ENCODE measurements around the gene RLIM. TPM values are rescaled to one million over a fixed set of nuclear protein-coding genes. Genes with fewer than 3 reads are reported as not detected.
A peak's percentile ranks its signal among the peaks of the same experiment; 100 is the strongest.

The RLIM gene
- total RNA-seq, 4 donors from 2014 or later = 19.3 to 47.5 (median 25.0) TPM

GRCh38 chrX:74613370-74614092 lies 893 bp downstream of the RLIM start:
- Histone ChIP-seq H3K4me1 (peaks cover 0 to 19% (median 16%) of the 10 kb centered on the region in 4 donors), H3K27ac (replicated peaks in 1 of 4) (peak overlapping the region; percentile 91 to 97 (median 97)), H3K36me3 (no peaks in the 10 kb centered on the region), H3K4me3 (peak overlapping the region; percentile 67 to 81 (median 76)), H3K27me3 (no peaks in the 10 kb centered on the region), H3K9me3 (no peaks in the 10 kb centered on the region)
- no peak for DNase-seq (ENCODE audit: extremely low spot score)
- intact Hi-C loops (cut with DNase I) = loop anchor here (2.0 to 10.0 kb wide), 2 partner anchors 311 to 541 kb away; partner anchors contain the start of genes ABCB7 and NEXMIF
- 25% methylated on average over 15 of the region's 15 CpGs for WGBS
- TF ChIP-seq EP300 (IDR thresholded peaks at IDR 0.05) (no peak), POLR2AphosphoS5 (IDR thresholded peaks at IDR 0.05) (no peak)

- H3K27ac ChIP-seq (replicated peaks in 1 of 4) = no peak overlapping the region
- H3K36me3 ChIP-seq = no peaks in the 10 kb centered on the region
- 82% methylated on average over 12 of the region's 12 CpGs for WGBS
- no peak overlapping the region for H3K4me3 ChIP-seq
- no peaks in the 10 kb centered on the region for H3K9me3 ChIP-seq
- no peaks in the 10 kb centered on the region for H3K27me3 ChIP-seq
- no peak for TF ChIP-seq EP300 (IDR thresholded peaks at IDR 0.05)
- TF ChIP-seq POLR2A (IDR thresholded peaks at IDR 0.05; ENCODE audit: low read depth) = no peak
- no peak for TF ChIP-seq POLR2AphosphoS5 (IDR thresholded peaks at IDR 0.05)
- TF ChIP-seq CTCF (IDR thresholded peaks at IDR 0.05) = no peak
- intact Hi-C loops (cut with DNase I) = loop anchor here (10.0 kb wide), 1 partner anchor 668 kb away; the partner anchor contains the start of gene UPRT
- H3K4me1 ChIP-seq = peaks cover 0 to 19% (median 15%) of the 10 kb centered on the region in 4 donors
- no peak for DNase-seq (ENCODE audit: extremely low spot score)
Measured at GRCh38 chrX:74606799-74607198, 7.6 kb downstream of the RLIM start.

GRCh38 chrX:74606342-74606741 lies 8.1 kb downstream of the RLIM start:
- Histone ChIP-seq H3K27me3 (no peaks in the 10 kb centered on the region), H3K9me3 (no peaks in the 10 kb centered on the region), H3K4me1 (peaks cover 0 to 14% (median 11%) of the 10 kb centered on the region in 4 donors), H3K4me3 (no peak overlapping the region), H3K27ac (replicated peaks in 1 of 4) (no peak overlapping the region), H3K36me3 (no peaks in the 10 kb centered on the region)
- no peak for DNase-seq (ENCODE audit: extremely low spot score)
- TF ChIP-seq CTCF (IDR thresholded peaks at IDR 0.05) = no peak
- no peak for TF ChIP-seq POLR2AphosphoS5 (IDR thresholded peaks at IDR 0.05)
- no peak for TF ChIP-seq POLR2A (IDR thresholded peaks at IDR 0.05; ENCODE audit: low read depth)
- no peak for TF ChIP-seq EP300 (IDR thresholded peaks at IDR 0.05)
- intact Hi-C loops (cut with DNase I) = loop anchor here (10.0 kb wide), 1 partner anchor 668 kb away; the partner anchor contains the start of gene UPRT

GRCh38 chrX:74603040-74603439 lies 11.4 kb downstream of the RLIM start:
- Histone ChIP-seq H3K4me1 (peaks cover 0 to 18% (median 11%) of the 10 kb centered on the region in 4 donors), H3K4me3 (no peak overlapping the region), H3K27me3 (peaks cover 0 to under 1% (median 0%) of the 10 kb centered on the region in 4 donors), H3K9me3 (no peaks in the 10 kb centered on the region), H3K27ac (replicated peaks in 1 of 4) (no peak overlapping the region), H3K36me3 (no peaks in the 10 kb centered on the region)
- DNase-seq (ENCODE audit: extremely low spot score) = no peak
- TF ChIP-seq POLR2A (IDR thresholded peaks at IDR 0.05; ENCODE audit: low read depth) (no peak), CTCF (IDR thresholded peaks at IDR 0.05) (no peak), POLR2AphosphoS5 (IDR thresholded peaks at IDR 0.05) (no peak), EP300 (IDR thresholded peaks at IDR 0.05) (no peak)
- intact Hi-C loops (cut with DNase I) = loop anchor here (10.0 kb wide), 1 partner anchor 672 kb away; the partner anchor contains the start of gene UPRT
- 61% methylated on average over 2 of the region's 2 CpGs for WGBS

- Histone ChIP-seq H3K36me3 (no peaks in the 10 kb centered on the region), H3K27me3 (peaks cover 0 to 4% (median 0%) of the 10 kb centered on the region in 4 donors), H3K4me1 (peaks cover 0 to 18% (median 11%) of the 10 kb centered on the region in 4 donors), H3K27ac (replicated peaks in 1 of 4) (no peak overlapping the region), H3K9me3 (no peaks in the 10 kb centered on the region), H3K4me3 (no peak overlapping the region)
- 81% methylated on average over 8 of the region's 8 CpGs for WGBS
- no peak for TF ChIP-seq EP300 (IDR thresholded peaks at IDR 0.05)
- TF ChIP-seq CTCF (IDR thresholded peaks at IDR 0.05) = no peak
- no peak for TF ChIP-seq POLR2AphosphoS5 (IDR thresholded peaks at IDR 0.05)
- no peak for TF ChIP-seq POLR2A (IDR thresholded peaks at IDR 0.05; ENCODE audit: low read depth)
- intact Hi-C loops (cut with DNase I) = loop anchor here (10.0 kb wide), 1 partner anchor 673 kb away; the partner anchor contains the start of gene UPRT
- no peak for DNase-seq (ENCODE audit: extremely low spot score)
Measured at GRCh38 chrX:74602142-74602541, 12.3 kb downstream of the RLIM start.
